ENCODE results near the gene RNF212.

RNF212 gene

GRCh38 chr4:1105662-1106061 lies 7.7 kb downstream of the RNF212 start:
- Mint-ChIP-seq H3K27me3 (peaks cover 12% of the 10 kb centered on the region), H3K9me3 (no peaks in the 10 kb centered on the region), H3K4me3 (no peak overlapping the region), H3K27ac (no peak overlapping the region), H3K4me1 (ENCODE audit: low read depth) (no peaks in the 10 kb centered on the region), H3K36me3 (ENCODE audit: low read depth) (no peaks in the 10 kb centered on the region)
- intact Hi-C loops (cut with micrococcal nuclease) = no loop called here

- H3K9me3 Mint-ChIP-seq = no peaks in the 10 kb centered on the region
- no peaks in the 10 kb centered on the region for H3K4me1 Mint-ChIP-seq (ENCODE audit: low read depth)
Measured at GRCh38 chr4:1105067-1105466, 8.3 kb downstream of the RNF212 start.

GRCh38 chr4:1104647-1105046 lies 8.7 kb downstream of the RNF212 start:
- Mint-ChIP-seq H3K9me3 (no peaks in the 10 kb centered on the region), H3K27ac (no peak overlapping the region), H3K4me1 (ENCODE audit: low read depth) (no peaks in the 10 kb centered on the region), H3K27me3 (peaks cover 7% of the 10 kb centered on the region), H3K36me3 (ENCODE audit: low read depth) (no peaks in the 10 kb centered on the region), H3K4me3 (no peak overlapping the region)
- intact Hi-C loops (cut with micrococcal nuclease) = no loop called here

More at GRCh38 chr4:1105067-1105466, 8.3 kb downstream of the RNF212 start:
- intact Hi-C loops (cut with micrococcal nuclease) = no loop called here
- Mint-ChIP-seq H3K27me3 (peaks cover 11% of the 10 kb centered on the region), H3K36me3 (ENCODE audit: low read depth) (no peaks in the 10 kb centered on the region), H3K27ac (no peak overlapping the region), H3K4me3 (no peak overlapping the region)

- Mint-ChIP-seq H3K4me1 (ENCODE audit: low read depth) (no peaks in the 10 kb centered on the region), H3K9me3 (no peaks in the 10 kb centered on the region), H3K4me3 (no peak overlapping the region), H3K36me3 (ENCODE audit: low read depth) (no peaks in the 10 kb centered on the region), H3K27ac (no peak overlapping the region), H3K27me3 (peaks cover 6% of the 10 kb centered on the region)
- intact Hi-C loops (cut with micrococcal nuclease) = no loop called here
Measured at GRCh38 chr4:1099684-1100335, 13.6 kb downstream of the RNF212 start.

- no peaks in the 10 kb centered on the region for H3K4me1 Mint-ChIP-seq (ENCODE audit: low read depth)
- intact Hi-C loops (cut with micrococcal nuclease) = no loop called here
- peaks cover 6% of the 10 kb centered on the region for H3K27me3 Mint-ChIP-seq
- no peak overlapping the region for H3K4me3 Mint-ChIP-seq
- no peak overlapping the region for H3K27ac Mint-ChIP-seq
- no peaks in the 10 kb centered on the region for H3K36me3 Mint-ChIP-seq (ENCODE audit: low read depth)
- H3K9me3 Mint-ChIP-seq = no peaks in the 10 kb centered on the region
Measured at GRCh38 chr4:1099270-1099669, 14.1 kb downstream of the RNF212 start.

GRCh38 chr4:1098311-1098925 lies 14.9 kb downstream of the RNF212 start:
- no peaks in the 10 kb centered on the region for H3K4me1 Mint-ChIP-seq (ENCODE audit: low read depth)
- no peaks in the 10 kb centered on the region for H3K9me3 Mint-ChIP-seq
- intact Hi-C loops (cut with micrococcal nuclease) = no loop called here
- H3K27ac Mint-ChIP-seq = no peak overlapping the region
- no peak overlapping the region for H3K4me3 Mint-ChIP-seq
- no peaks in the 10 kb centered on the region for H3K36me3 Mint-ChIP-seq (ENCODE audit: low read depth)
- peaks cover 6% of the 10 kb centered on the region for H3K27me3 Mint-ChIP-seq

- no peak overlapping the region for H3K4me3 Mint-ChIP-seq
- H3K4me1 Mint-ChIP-seq (ENCODE audit: low read depth) = no peaks in the 10 kb centered on the region
- H3K36me3 Mint-ChIP-seq (ENCODE audit: low read depth) = no peaks in the 10 kb centered on the region
- no peak overlapping the region for H3K27ac Mint-ChIP-seq
- peaks cover 6% of the 10 kb centered on the region for H3K27me3 Mint-ChIP-seq
- intact Hi-C loops (cut with micrococcal nuclease) = no loop called here
- H3K9me3 Mint-ChIP-seq = no peaks in the 10 kb centered on the region
Measured at GRCh38 chr4:1097553-1097952, 15.8 kb downstream of the RNF212 start.

GRCh38 chr4:1096841-1097240 lies 16.5 kb downstream of the RNF212 start:
- intact Hi-C loops (cut with micrococcal nuclease) = no loop called here
- Mint-ChIP-seq H3K27me3 (peaks cover 6% of the 10 kb centered on the region), H3K36me3 (ENCODE audit: low read depth) (no peaks in the 10 kb centered on the region), H3K9me3 (no peaks in the 10 kb centered on the region), H3K4me1 (ENCODE audit: low read depth) (no peaks in the 10 kb centered on the region), H3K4me3 (no peak overlapping the region), H3K27ac (no peak overlapping the region)

- Mint-ChIP-seq H3K27ac (no peak overlapping the region), H3K36me3 (ENCODE audit: low read depth) (no peaks in the 10 kb centered on the region), H3K27me3 (peaks cover 9% of the 10 kb centered on the region), H3K4me1 (ENCODE audit: low read depth) (no peaks in the 10 kb centered on the region), H3K9me3 (peaks cover 7% of the 10 kb centered on the region), H3K4me3 (no peak overlapping the region)
- intact Hi-C loops (cut with micrococcal nuclease) = no loop called here
Measured at GRCh38 chr4:1094336-1094690, 19.1 kb downstream of the RNF212 start.

GRCh38 chr4:1093391-1094335 lies 19.7 kb downstream of the RNF212 start:
- Mint-ChIP-seq H3K4me3 (no peak overlapping the region), H3K4me1 (ENCODE audit: low read depth) (no peaks in the 10 kb centered on the region), H3K9me3 (peaks cover 14% of the 10 kb centered on the region), H3K36me3 (ENCODE audit: low read depth) (no peaks in the 10 kb centered on the region), H3K27ac (no peak overlapping the region), H3K27me3 (peaks cover 6% of the 10 kb centered on the region)
- intact Hi-C loops (cut with micrococcal nuclease) = no loop called here

- Mint-ChIP-seq H3K4me3 (no peak overlapping the region), H3K9me3 (peaks cover 21% of the 10 kb centered on the region), H3K27me3 (peaks cover 4% of the 10 kb centered on the region), H3K4me1 (ENCODE audit: low read depth) (no peaks in the 10 kb centered on the region), H3K27ac (no peak overlapping the region), H3K36me3 (ENCODE audit: low read depth) (no peaks in the 10 kb centered on the region)
- intact Hi-C loops (cut with micrococcal nuclease) = no loop called here
Measured at GRCh38 chr4:1092983-1093361, 20.4 kb downstream of the RNF212 start.

- no peak overlapping the region for H3K27ac Mint-ChIP-seq
- H3K9me3 Mint-ChIP-seq = peaks cover 25% of the 10 kb centered on the region
- no peak overlapping the region for H3K4me3 Mint-ChIP-seq
- peaks cover 4% of the 10 kb centered on the region for H3K27me3 Mint-ChIP-seq
- no peaks in the 10 kb centered on the region for H3K36me3 Mint-ChIP-seq (ENCODE audit: low read depth)
- no peaks in the 10 kb centered on the region for H3K4me1 Mint-ChIP-seq (ENCODE audit: low read depth)
- intact Hi-C loops (cut with micrococcal nuclease) = no loop called here
Measured at GRCh38 chr4:1092026-1092982, 21.1 kb downstream of the RNF212 start.

- no peak overlapping the region for H3K4me3 Mint-ChIP-seq
- no peaks in the 10 kb centered on the region for H3K4me1 Mint-ChIP-seq (ENCODE audit: low read depth)
- intact Hi-C loops (cut with micrococcal nuclease) = no loop called here
- H3K27ac Mint-ChIP-seq = no peak overlapping the region
- H3K9me3 Mint-ChIP-seq = peaks cover 25% of the 10 kb centered on the region
- H3K27me3 Mint-ChIP-seq = peaks cover 4% of the 10 kb centered on the region
- H3K36me3 Mint-ChIP-seq (ENCODE audit: low read depth) = no peaks in the 10 kb centered on the region
Measured at GRCh38 chr4:1091561-1091995, 21.8 kb downstream of the RNF212 start.

All from dendritic cell treated with granulocyte-macrophage colony-stimulating factor and Interleukin-4, amounts not matched to agents 40 ng/mL and 50 ng/mL, for 4 days (primary cell).